Neuron (in vitro differentiated cells): Measurements from ENCODE around the gene ADORA1.

Experiments
- H2AFZ ChIP-seq: one replicate; pipeline ENCODE4 v1.6.1; 2013; ENCODE audit warnings: low read depth, mild to moderate bottlenecking, inconsistent platforms, low read length, moderate library complexity
- H3K27me3 ChIP-seq: one replicate; pipeline ENCODE4 v1.6.1; 2013; ENCODE audit warnings: low read length; ENCODE audit not compliant: insufficient read depth
- H3K36me3 ChIP-seq: one replicate; pipeline ENCODE4 v1.6.1; 2013; ENCODE audit warnings: low read length; ENCODE audit not compliant: insufficient read depth
- H3K4me1 ChIP-seq: one replicate; pipeline ENCODE4 v1.6.1; 2013; ENCODE audit warnings: low read length; ENCODE audit not compliant: insufficient read depth
- H3K4me3 ChIP-seq: 2 replicates; pipeline ENCODE4 v1.5.1; 2013; ENCODE audit warnings: mild to moderate bottlenecking, low read length, moderate library complexity
- H3K9me3 ChIP-seq: one replicate; pipeline ENCODE4 v1.6.1; 2013; ENCODE audit warnings: low read length

The ADORA1 gene

DNA sequence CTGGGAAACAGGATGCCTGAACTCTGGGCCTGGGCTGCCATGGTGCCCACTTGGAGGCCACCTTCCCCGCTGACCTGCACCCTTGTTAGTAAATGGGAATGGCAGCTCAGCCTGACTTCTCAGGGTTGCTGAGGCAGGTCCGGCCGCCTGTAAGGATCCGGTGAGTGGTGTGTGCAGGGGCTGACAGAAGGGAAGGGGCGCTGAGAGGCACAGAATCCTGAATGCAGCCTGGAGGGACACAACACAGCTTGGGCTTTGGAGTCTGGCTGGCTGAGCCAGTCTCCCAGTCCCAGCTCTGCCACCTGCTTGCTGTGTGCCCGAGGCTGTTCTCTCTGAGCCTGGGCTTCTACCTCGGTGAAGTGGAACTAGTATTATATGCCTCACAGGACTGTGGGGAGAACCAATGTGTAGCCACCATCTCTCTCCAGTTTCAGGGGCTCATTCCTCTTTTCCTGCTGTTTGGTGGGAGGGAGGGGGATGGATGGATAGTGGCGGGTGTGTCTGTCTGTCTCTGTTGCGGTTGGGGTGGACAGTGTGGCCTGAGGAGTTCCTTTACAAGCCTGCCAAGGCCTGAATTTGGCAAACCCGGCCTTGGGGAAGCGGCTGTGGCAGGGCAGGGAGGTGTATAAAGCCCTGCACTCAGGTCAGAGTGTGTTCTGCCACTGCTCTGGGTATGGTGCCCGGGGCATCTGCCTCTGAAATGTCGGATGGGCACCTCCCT lies 18.0 kb downstream of the ADORA1 start:
- Histone ChIP-seq H3K27me3 (no peaks in the 10 kb centered on the region), H2AFZ (no peak overlapping the region), H3K9me3 (no peaks in the 10 kb centered on the region), H3K4me1 (peaks cover 11% of the 10 kb centered on the region), H3K4me3 (no peak overlapping the region), H3K36me3 (no peaks in the 10 kb centered on the region)

DNA sequence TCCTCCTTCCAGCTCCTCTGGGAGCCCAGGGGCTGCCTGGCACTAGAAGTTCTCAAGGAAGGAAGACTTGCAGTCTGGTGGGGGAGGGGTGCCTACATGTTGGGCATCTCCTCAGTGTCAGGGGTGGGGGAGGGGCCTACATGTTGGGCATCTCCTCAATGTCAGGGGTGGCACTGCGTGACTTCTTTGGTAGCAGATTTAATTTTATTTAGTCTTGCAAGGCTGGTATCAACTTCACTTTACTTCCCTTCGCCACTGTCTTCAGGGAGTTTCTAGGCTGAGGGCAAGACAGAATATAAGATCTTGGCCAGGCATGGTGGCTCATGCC lies 18.5 kb downstream of the ADORA1 start:
- peaks cover 11% of the 10 kb centered on the region for H3K4me1 ChIP-seq
- no peaks in the 10 kb centered on the region for H3K9me3 ChIP-seq
- no peaks in the 10 kb centered on the region for H3K36me3 ChIP-seq
- H2AFZ ChIP-seq: no peak overlapping the region
- H3K27me3 ChIP-seq: no peaks in the 10 kb centered on the region
- no peak overlapping the region for H3K4me3 ChIP-seq

DNA sequence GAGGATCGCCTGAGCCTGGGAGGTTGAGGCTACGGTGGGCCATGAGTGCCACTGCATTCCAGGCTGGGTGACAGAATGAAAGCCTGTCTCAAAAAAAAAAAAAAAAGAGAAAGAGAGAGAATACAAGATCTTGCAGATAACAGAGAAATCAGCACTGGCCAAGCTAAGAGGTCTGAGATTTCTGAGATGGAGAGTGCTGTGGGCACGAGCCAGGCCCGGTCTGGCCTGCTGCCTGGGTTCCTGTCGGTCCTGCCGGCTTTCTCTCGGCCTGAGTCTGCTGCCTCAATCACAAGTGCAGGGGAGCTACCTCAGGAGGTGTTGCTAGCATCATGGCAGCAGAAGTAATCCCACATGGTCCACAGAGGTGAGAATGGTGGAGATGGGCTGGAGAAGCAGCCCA lies 19.0 kb downstream of the ADORA1 start:
- no peaks in the 10 kb centered on the region for H3K36me3 ChIP-seq
- peaks cover 11% of the 10 kb centered on the region for H3K4me1 ChIP-seq
- no peak overlapping the region for H3K4me3 ChIP-seq

DNA sequence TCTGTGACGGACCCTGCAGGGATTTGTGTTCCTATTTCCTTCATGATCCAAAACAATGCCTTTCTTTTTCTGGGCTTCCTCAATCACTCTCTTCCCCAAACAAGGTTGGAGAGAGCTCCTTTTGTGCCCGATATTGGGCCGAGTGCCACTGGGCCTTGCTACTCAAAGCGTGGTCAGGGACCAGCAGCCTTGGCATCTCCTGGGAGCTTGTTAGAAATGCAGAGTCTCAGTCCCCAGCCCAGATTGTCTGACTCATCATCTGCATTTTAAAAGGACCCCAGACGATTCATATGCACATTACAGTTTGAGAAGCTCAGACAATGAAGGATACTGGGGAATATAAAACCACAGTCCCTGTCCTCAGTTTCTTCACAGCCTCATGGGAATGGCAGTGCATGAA lies 19.9 kb downstream of the ADORA1 start:
- H3K27me3 ChIP-seq: no peaks in the 10 kb centered on the region
- no peaks in the 10 kb centered on the region for H3K9me3 ChIP-seq
- peaks cover 17% of the 10 kb centered on the region for H3K4me1 ChIP-seq
- no peak overlapping the region for H3K4me3 ChIP-seq
- H3K36me3 ChIP-seq: no peaks in the 10 kb centered on the region
- no peak overlapping the region for H2AFZ ChIP-seq

More for the DNA sequence above, 19.0 kb downstream of the ADORA1 start:
- no peaks in the 10 kb centered on the region for H3K27me3 ChIP-seq
- no peaks in the 10 kb centered on the region for H3K9me3 ChIP-seq
- H2AFZ ChIP-seq: no peak overlapping the region

DNA sequence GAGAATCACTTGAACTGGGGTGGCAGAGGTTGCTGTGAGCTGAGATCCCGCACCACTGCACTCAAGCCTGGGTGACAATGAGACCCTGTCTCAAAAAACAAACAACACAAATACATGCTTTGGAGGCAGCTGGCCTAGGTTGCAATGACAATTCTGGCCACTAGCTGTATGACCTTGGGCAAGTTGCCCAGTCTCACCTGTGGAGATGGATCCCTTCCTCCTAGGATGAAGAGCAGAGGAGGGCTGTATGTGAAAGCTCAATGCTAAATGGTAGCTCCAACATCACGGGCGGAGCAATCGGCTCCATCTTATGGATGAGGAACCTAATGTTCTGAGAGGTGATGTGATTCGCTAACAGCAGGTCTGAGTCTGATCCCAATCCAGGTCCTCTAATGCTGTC lies 20.6 kb downstream of the ADORA1 start:
- Histone ChIP-seq H3K4me1 (peaks cover 24% of the 10 kb centered on the region), H3K36me3 (no peaks in the 10 kb centered on the region), H3K4me3 (no peak overlapping the region), H3K27me3 (no peaks in the 10 kb centered on the region), H3K9me3 (no peaks in the 10 kb centered on the region), H2AFZ (no peak overlapping the region)

DNA sequence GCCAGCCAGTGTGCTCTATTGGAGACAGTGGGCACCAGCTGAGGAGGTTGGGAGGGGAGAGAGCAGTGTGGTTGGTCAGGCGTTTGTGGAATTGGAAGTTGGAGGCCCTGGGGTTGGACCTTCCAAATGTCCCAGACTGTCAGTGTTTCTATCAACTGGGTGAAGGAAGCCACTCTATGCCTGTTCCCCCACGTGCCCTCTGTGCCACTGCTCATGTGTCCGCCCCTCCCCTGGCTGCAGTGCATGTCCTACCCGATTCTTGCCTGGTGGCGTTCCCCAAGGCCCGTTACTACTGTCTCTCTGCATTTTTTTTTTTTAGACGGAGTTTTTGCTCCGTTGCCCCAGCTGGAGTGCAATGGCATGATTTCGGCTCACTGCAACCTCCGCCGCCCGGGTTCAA lies 21.1 kb downstream of the ADORA1 start:
- Histone ChIP-seq H3K36me3 (no peaks in the 10 kb centered on the region), H3K27me3 (no peaks in the 10 kb centered on the region), H3K4me3 (no peak overlapping the region), H2AFZ (no peak overlapping the region), H3K4me1 (peaks cover 29% of the 10 kb centered on the region), H3K9me3 (no peaks in the 10 kb centered on the region)

DNA sequence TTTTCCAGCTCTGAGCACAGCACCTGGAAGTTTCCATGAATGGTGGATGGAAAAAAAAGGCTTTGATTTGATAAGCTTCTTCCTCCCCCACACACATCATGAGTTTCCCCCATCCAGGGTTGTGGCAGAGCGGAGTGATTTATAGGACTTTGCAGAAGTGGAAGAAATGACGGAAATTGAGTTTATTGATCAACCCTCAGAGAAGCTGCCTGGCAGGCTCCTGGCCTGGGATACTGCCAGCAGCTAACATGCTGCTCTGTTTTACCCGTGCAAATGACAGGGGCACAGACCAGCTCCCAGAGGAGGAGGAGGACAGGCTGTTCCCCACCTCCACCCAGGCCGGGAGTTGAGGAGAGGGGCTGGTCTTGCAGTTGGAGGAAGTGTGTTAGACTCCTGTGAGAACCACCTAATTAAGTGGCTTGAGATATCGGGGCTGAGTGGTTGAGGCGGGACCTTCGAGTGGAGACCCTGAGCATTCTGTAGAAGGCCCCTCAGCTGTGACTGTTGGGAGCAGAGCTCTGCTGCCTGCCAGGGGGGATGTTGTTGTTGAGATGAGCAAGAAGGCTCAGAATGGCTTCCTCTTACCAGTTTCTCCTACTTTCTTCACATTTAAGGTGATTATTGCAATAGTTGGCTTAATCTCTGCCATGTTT lies 21.8 kb downstream of the ADORA1 start:
- no peaks in the 10 kb centered on the region for H3K36me3 ChIP-seq
- peaks cover 30% of the 10 kb centered on the region for H3K4me1 ChIP-seq
- no peaks in the 10 kb centered on the region for H3K27me3 ChIP-seq
- H2AFZ ChIP-seq: no peak overlapping the region
- H3K9me3 ChIP-seq: no peaks in the 10 kb centered on the region
- H3K4me3 ChIP-seq: no peak overlapping the region

DNA sequence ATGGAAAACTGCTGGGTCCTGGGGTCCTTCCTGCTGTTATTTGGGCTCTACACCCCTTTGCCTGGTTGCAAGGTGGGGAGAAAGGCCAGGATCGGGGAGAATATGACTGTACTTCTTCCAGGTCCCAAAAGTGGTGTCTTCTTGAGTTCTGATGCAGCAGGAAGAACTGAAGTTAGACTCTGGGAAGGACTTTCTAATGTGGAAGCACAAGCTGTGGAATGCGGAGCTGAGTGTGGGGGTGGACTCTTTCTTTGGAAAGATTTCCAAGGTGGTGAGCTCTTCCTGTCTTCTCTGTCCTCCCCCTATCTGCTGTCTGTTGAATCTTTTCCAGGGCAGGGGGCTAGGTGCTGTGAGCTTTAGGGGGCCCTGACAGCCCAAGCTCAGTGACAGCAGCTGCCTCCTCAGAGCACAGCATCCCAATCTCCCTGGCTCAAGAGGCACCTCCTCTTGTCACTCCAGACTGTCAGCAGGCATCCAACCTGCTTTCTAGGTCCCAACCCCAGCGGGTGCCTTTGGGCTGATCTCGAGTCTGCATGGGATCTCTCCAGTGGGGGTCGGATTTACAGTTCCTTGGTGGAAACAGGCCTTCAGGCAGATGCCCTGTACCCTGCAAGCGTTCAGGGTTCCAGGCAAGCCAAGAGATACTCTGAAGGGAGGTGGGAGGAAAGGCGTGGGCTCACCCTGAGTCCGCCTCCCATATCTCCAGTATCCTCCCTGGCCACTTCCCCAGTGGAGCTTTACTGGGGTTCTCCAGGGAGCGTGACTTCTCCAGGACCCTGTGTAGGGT lies 23.2 kb downstream of the ADORA1 start:
- Histone ChIP-seq H3K36me3 (no peaks in the 10 kb centered on the region), H3K27me3 (no peaks in the 10 kb centered on the region), H3K4me1 (peaks cover 30% of the 10 kb centered on the region), H3K4me3 (no peak overlapping the region), H3K9me3 (no peaks in the 10 kb centered on the region), H2AFZ (no peak overlapping the region)

DNA sequence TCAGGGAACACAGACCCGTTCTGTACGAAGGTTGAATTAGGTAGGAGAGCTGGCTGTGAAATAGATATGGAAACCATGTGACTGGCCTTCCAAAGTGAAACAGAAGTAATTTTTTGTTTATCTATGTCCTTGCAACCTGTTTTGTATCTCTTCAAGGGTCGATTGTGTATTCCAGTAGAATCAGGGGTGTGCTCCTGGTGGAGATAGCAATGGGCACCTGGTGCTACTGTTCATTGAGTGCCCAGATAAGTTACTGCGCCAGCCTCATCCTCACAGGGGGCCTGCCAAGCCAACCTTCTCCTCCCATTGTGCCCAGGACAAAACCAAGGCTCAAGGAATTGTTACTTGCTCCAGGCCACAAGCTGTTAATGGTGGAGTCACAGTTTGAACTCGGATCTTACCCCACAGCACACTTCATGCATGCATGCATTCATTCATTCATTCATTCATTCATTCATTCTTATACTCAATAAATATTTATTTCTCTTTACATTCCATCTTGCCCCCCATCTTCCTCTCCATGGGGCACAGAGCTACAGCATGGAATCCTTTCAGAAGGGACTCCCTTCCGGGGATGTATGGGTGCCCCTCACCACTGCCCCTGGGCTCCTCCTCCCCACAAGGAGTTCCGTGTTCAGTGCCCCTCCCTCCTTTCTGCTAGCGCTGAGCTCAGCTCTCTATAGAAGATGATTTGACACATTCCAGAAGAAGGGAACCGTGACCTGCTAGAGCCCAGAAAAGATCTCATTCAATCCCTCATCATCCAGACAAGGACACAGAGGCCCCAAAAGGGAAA lies 24.0 kb downstream of the ADORA1 start:
- H3K4me3 ChIP-seq: no peak overlapping the region
- no peaks in the 10 kb centered on the region for H3K36me3 ChIP-seq
- H3K9me3 ChIP-seq: no peaks in the 10 kb centered on the region
- H2AFZ ChIP-seq: no peak overlapping the region
- peaks cover 30% of the 10 kb centered on the region for H3K4me1 ChIP-seq
- H3K27me3 ChIP-seq: no peaks in the 10 kb centered on the region

DNA sequence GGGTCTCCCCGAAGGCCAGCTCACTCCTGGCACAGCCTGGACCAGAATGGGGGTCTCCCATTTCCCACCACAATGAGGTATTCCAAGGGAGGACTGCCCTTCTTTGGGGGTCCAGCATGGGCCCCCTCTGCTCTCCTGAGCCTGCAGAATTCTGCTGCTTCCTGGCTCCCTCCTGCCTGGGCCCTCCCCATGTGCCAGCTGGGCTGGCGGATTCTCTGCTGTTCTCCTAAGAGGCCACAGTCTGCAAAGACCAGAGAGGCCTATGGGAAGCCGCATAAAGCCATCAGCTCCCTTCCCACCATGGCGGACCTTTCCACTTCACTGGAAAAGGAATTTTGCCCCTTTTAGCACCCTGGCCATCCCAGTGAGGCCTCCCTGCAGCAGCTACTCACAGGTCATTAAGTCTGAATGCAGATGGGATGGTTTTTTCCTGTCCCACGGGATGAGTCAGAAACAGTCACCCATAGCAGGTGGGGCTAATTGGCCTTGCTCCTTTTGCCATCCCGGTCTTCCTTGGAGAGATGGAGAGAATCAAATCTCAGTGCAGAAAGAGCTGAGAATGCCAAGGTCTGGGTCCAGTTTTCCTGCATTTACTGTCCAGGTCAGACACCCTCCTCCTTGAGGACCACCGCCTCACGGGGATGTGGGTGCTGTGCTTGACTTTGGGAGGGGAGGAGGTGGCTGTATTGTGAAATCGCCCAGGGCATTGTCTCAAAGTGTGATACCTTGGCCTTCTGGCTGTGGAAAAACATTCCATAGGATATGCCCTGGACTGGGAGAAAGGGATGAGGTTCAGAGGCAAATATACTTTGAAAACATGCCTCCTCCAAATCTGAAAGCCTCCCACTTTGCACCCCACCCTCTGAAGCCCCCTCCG lies 24.9 kb downstream of the ADORA1 start:
- no peak overlapping the region for H3K4me3 ChIP-seq
- H3K36me3 ChIP-seq: no peaks in the 10 kb centered on the region
- H3K27me3 ChIP-seq: no peaks in the 10 kb centered on the region
- H3K4me1 ChIP-seq: peaks cover 25% of the 10 kb centered on the region
- no peaks in the 10 kb centered on the region for H3K9me3 ChIP-seq
- no peak overlapping the region for H2AFZ ChIP-seq

DNA sequence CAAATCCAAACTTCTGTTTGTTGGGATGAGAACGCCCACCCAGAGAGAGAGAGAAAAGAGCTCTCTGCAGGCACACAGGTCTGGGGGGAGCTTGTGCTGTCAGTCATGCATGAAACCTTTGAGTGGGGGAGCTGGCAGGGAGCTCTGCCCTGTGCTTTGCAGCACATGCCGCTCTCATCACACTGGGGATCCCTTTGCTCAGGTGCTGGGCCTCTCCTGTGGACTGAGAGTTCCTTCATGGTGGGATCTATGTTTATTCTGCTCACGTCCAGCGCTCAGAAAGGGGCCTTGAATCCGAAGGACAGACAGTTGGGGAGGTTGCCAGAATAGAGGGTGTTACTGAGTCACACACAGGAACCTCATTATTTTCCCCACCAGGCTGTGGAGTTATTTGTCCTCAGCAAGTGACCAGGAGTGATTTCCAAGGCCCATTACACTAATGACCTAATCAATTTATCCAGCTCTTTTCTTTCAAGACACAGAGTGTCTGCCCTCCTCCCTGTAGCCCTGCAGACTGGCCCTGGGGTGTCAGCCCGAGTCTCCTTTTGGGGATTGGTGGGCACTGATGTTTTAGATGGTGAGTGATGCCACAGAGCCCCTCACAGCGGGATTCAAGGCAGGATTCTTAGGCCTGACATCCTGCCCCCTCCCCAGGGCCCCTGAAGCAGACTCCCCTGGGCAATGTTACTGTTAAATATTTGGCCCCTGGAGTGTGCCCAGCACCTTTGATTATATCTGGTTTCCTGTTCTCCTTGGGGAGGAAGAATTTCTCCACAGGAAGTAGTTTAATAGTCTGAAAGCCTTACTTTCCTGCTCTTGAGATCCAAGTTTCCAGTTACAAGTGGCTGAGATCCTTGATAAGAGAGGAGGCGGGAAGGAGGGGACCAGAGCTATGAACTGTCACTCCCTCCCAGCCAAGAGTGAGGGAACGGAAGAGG lies 25.8 kb downstream of the ADORA1 start:
- Histone ChIP-seq H2AFZ (no peak overlapping the region), H3K27me3 (no peaks in the 10 kb centered on the region), H3K4me3 (no peak overlapping the region), H3K36me3 (no peaks in the 10 kb centered on the region), H3K9me3 (no peaks in the 10 kb centered on the region), H3K4me1 (peaks cover 19% of the 10 kb centered on the region)
